HG02610 (cell line): ENCODE measurements around the gene KLHL26.

Experiments
- ATAC-seq: cut with Tn5 transposase; IDR thresholded peaks from one replicate; pipeline ENCODE4 v1.9.1; 2021; ENCODE audit warnings: mild to moderate bottlenecking, moderate library complexity; ENCODE audit not compliant: unreplicated experiment

Gene KLHL26

DNA sequence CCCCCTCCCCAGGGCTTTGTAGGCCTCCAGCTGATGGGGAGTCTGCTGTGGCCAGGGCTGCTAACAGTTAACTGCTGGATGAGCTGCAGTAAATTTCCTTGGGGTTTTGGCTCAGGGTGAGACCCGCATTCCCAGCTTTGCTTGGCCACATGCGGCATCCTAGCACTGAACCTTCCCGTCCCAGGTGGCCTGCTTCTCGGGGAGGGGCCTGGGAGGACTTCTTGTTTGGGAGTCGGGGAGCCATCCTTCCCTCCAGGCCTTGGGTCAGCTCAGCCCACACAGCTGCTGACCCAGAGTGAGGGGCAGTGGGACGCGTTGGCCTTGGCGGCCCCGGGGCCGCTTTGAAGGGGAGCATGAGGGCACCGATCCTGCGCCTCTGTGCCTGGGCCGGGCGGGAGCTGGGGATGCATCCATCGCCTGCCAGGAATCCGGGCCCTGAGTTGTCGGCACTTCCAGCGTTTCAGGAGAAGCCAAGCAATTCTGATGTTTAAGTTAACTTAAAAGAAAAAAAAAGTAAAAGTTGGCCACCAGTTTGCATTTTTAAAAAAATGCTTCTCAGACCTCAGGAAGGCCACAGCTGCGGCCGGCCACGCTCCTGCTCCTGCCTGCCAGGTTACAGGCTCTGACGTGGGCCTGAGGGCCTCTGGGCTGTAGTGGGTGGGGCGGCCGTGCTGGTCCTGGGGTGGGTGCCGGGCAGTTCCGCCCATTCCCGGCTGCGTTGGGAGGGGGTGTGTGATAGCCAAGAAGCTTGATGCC is 74.3 kb downstream of the KLHL26 start:
- no peak for ATAC-seq

- no peak for ATAC-seq
Observed at GRCh38 chr19:18711893-18712292, 75.1 kb downstream of the KLHL26 start.

DNA sequence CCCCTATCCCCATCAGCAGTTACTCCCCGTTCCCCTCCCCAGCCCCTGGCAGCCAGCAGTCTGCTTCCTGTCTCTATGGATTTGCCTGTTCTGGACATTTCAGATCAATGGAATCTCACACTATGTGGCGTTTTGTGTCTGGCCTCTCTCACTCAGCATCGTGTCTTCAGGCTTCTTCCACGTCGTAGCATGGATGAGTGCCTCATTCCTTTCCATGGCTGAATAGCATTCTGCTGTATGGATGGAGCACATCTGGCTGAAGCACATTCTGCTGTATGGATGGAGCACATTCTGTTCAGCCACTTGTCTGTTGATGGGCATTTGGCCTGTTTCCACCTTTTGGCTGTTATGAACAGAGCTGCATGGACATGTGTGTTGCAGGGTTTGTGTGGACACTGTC is 76.2 kb downstream of the KLHL26 start:
- ATAC-seq: no peak

GRCh38 chr19:18713550-18714117 is 76.8 kb downstream of the KLHL26 start:
- no peak for ATAC-seq

GRCh38 chr19:18715416-18715815 is 78.6 kb downstream of the KLHL26 start:
- ATAC-seq: no peak

DNA sequence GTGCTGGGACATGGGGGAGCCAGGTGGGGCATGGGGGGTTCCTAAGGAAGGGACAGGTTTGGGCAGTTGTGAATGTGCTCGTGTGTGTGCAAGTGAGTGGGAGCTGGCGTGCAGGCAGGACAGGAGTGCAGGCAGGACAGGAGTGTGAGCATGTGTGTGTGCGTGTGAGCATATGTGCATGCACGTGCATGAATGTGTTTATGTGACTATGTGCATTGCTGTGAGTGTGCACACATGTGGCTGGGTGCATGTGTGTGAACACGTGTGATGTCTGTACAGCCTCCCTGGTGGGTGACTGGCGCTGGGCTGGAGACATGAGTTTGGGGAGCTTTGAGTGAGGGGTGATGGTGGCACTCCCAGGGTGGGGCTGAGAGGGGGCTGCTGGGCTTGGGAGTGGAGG is 80.0 kb downstream of the KLHL26 start:
- ATAC-seq: no peak

DNA sequence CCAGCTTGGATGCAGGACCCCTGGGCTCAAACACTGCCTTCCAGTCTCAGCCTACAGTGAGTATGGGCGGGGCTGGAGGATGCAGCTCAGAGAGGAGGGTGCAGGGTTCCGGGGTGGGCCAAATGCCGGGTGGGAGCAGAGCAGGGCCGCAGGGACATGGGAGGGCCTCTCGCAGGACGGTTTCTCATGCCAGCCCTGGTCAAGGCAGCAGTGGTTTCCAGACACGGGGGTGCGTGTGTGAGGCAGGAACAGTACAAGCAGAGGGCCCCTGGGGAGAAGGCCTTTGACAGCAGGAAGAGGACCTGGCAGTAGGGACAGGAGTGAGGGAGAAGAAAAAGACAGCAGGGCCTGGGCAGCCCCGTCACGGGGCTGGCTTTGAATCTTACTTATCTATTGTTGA is 80.8 kb downstream of the KLHL26 start:
- ATAC-seq: no peak

GRCh38 chr19:18718015-18718526 is 81.2 kb downstream of the KLHL26 start:
- ATAC-seq: no peak

GRCh38 chr19:18718846-18719458 is 82.1 kb downstream of the KLHL26 start:
- no peak for ATAC-seq

GRCh38 chr19:18719541-18719940 is 82.7 kb downstream of the KLHL26 start:
- no peak for ATAC-seq
